Measurements from ENCODE around the gene ALX3. TPM values are rescaled to one million over a fixed set of nuclear protein-coding genes. Genes with fewer than 3 reads are reported as not detected.

The ALX3 gene
- not detected for total RNA-seq
- long read RNA-seq: 0 reads

GRCh38 chr1:110070671-110071242 lies at the start of gene ALX3:
Gene ALX3, minus strand, starts transcription at chr1:110070672. Its CDS starts 60 bp downstream, at chr1:110070612.
- intact Hi-C loops (cut with DNase I): no loop called here
- DNase-seq (ENCODE audit: missing footprints) (no peak), ATAC-seq (no peak)

- intact Hi-C loops (cut with DNase I): no loop called here
Observed at GRCh38 chr1:110119843-110120242, 49.4 kb upstream of the ALX3 start.

DNA sequence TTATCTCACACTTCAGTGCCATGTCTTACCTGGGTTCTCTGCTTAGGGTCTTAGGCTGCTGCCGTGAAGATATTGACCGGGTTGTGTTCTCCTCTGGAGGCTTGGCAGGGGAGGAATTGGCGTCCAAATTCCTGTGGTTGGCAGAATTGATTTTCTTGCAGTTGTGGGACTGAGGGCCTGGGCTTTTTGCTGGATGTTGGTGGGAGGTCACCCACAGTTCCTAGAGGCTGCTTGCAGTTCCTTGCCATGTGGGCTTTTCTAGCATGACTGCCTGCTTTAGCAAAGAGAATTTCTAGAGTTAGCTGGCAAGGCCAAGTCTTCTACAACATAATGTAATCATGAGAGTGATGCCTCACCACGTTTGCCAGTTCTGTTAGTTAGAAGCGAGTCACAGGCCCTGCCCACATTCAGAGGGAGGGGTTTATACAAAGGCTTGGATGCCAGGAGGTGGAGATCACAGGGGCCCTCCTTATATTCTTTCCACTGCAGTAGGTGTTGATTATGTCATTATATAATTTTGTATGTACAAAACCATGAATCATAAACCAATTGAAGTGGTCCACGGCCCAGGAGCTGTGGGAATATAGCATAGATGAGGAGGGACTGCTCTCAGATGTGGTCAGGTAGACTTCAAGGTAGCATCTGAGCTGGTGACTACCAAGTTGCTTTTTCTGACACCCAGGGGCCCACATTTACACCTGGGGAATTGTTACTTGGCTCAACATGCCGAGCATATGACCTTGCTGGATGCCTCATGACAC lies 48.3 kb upstream of the ALX3 start:
- ATAC-seq (no peak), DNase-seq (ENCODE audit: missing footprints) (peak; percentile 11)
- intact Hi-C loops (cut with DNase I): no loop called here

More at GRCh38 chr1:110119843-110120242, 49.4 kb upstream of the ALX3 start:
- DNase-seq (ENCODE audit: missing footprints): peak; percentile 7
- ATAC-seq: no peak

DNA sequence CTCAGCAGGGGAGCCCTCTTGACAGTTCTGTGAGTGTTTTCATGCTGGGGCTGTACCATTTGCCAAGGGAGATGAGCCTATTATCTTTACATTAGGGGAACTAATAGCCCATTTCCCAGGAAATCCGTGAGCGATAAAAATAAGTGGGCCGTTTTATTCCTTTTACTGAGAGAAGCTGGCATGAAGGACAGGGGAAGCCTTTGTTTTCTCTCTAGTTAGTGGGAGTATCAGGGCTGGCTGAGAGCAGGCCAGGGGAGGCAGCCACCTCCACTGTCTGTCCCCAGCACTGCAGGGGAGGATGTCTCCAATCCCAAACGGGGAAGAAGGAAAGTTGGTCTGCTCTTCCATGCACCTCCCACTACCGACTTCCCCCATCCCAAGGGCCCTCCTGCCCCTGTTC lies 44.3 kb upstream of the ALX3 start:
- intact Hi-C loops (cut with DNase I): no loop called here
- ATAC-seq (no peak), DNase-seq (ENCODE audit: missing footprints) (no peak)

DNA sequence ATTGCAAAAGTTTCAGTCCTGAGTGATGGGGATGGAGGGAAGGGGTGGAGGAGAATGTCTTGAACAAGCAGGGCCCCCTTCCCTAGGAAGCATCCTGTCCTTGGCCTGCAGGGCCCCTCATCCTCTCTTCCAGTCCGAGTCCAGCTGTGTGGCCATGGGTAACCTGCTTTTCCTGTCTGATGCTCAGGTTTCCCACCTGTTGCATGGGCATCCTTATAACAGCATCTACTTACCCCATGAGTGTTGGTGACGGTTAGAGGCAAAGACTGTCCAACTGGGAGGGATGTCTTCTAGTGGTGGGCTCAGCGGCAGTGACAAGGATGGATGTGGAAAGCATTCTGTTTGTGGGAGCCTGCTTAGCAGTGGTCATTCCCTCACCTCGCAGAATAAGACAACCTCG lies 43.7 kb upstream of the ALX3 start:
- DNase-seq (ENCODE audit: missing footprints) (no peak), ATAC-seq (no peak)
- intact Hi-C loops (cut with DNase I): no loop called here

GRCh38 chr1:110113551-110113950 lies 43.1 kb upstream of the ALX3 start:
- peak; percentile 63 for DNase-seq (ENCODE audit: missing footprints)
- intact Hi-C loops (cut with DNase I): no loop called here

DNA sequence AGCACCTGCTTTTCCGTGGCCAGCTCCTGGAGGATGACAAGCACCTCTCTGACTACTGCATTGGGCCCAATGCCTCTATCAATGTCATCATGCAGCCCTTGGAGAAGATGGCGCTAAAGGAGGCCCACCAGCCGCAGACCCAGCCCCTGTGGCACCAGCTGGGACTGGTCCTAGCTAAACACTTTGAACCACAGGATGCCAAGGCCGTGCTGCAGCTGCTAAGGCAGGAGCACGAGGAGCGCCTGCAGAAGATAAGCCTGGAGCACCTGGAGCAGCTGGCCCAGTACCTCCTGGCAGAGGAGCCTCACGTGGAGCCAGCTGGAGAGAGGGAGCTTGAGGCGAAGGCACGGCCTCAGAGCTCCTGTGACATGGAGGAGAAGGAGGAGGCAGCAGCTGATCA lies 42.2 kb upstream of the ALX3 start:
- intact Hi-C loops (cut with DNase I): no loop called here
- ATAC-seq (no peak), DNase-seq (ENCODE audit: missing footprints) (peak; percentile 52)

More at GRCh38 chr1:110113551-110113950, 43.1 kb upstream of the ALX3 start:
- no peak for ATAC-seq

DNA sequence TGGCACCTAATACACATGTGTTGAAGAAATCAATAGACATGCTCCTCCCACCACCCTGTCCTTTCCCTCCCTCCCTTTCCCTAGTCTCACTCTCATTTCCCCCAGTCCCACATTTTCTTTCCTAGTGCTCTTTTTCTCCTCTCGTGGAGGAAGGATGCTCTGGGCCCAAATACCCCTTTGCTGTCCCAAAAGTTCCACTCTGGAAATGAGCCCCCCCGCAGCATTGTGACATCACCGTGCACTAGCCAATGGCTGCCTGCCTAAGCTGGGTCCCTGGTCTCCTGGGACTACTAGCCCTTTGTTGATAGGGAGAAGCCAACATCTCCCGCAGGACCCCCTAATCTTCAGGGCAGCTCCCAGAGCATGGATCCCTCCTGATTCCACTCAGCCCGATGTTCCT lies 41.7 kb upstream of the ALX3 start, which contains the start of gene UBL4B:
Gene UBL4B, plus strand, starts transcription at position 301 of the 400 bp plus-strand sequence. Its CDS starts 92 bp downstream, at position 393.
- intact Hi-C loops (cut with DNase I): no loop called here
- DNase-seq (ENCODE audit: missing footprints): no peak
- ATAC-seq: no peak

GRCh38 chr1:110111081-110111480 lies 40.6 kb upstream of the ALX3 start:
- DNase-seq (ENCODE audit: missing footprints) (peak; percentile 32), ATAC-seq (no peak)
- intact Hi-C loops (cut with DNase I): no loop called here

DNA sequence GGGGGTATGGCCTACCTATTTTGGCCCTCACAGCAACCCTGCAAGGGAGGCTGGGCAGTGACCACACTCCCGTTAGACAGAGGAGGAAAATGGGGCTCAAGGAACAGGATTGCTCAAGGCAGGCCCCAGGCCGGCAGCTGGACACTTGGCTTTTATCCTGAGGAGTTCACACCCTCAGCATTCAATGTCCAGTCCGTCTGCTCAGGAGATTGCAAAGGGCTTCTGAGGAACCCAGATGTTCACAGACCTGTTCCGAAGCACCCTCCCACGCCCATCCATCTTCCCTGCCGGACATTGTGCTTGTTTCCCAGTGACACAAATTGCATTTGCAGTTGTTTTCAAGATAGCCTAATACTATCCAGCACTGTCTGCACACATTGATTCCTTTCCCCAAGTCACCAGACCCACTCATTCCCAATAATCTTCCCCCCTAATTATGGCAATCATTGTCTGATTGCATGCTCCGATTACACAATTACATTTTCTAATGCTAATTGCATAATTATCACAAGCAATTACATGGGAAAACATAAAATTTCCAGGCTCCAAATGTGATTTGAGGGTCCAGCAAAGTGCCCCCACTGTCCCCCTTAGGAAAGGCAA lies 37.5 kb upstream of the ALX3 start:
- intact Hi-C loops (cut with DNase I): no loop called here
- ATAC-seq: no peak
- peak; percentile 62 for DNase-seq (ENCODE audit: missing footprints)

DNA sequence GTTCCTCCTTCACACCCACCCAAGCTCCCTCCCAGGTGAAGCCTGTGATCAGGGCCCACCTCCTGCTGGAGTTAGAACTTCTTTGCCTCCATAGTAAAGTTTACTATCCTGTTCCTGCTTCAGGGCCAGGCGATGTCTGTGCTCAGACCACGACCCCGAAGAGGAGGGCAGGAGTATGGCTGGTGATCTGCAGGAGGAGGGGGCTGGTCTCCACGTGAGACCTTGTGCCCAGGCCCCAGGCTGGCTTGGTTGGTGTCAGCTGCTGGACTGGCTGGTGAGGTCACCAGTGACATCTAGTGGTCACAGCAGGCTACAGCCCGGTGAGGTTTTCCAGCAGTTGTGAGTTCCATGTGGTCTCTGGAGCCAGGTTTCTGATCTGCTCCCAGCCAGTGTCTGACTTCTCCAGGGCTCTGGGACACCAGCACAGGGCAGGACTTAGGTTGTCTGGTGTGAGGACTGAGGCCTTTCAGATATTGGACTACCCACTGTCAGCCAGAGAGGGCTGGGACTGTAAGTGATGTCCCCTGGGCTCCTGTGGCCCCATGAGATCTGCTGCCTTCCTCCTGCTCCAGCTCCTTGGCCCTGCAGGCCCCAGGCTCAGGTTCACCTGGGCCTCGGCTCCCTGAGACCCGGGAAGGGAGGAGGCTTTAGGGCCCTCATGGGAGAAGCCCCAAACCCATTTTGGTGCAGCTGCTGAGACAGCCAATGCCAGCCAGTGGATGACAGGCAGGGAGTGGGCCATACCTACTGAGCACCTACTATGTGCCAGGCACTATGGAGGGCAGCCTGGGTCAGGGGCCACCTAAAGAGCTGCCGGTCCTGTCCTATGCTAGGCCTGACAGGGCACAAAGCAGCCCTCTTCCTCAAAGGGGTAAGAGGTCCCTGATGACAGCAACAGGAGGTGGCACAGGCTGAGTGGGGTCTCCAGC lies 35.8 kb upstream of the ALX3 start:
- ATAC-seq (peak; percentile 67), DNase-seq (ENCODE audit: missing footprints) (peak; percentile 51)
- intact Hi-C loops (cut with DNase I): no loop called here

GRCh38 chr1:110102081-110102480 lies 31.6 kb upstream of the ALX3 start:
- ATAC-seq: no peak
- intact Hi-C loops (cut with DNase I): no loop called here
- peak; percentile 16 for DNase-seq (ENCODE audit: missing footprints)

GRCh38 chr1:110100335-110100734 lies 29.9 kb upstream of the ALX3 start:
- no peak for ATAC-seq
- no peak for DNase-seq (ENCODE audit: missing footprints)
- intact Hi-C loops (cut with DNase I): no loop called here

DNA sequence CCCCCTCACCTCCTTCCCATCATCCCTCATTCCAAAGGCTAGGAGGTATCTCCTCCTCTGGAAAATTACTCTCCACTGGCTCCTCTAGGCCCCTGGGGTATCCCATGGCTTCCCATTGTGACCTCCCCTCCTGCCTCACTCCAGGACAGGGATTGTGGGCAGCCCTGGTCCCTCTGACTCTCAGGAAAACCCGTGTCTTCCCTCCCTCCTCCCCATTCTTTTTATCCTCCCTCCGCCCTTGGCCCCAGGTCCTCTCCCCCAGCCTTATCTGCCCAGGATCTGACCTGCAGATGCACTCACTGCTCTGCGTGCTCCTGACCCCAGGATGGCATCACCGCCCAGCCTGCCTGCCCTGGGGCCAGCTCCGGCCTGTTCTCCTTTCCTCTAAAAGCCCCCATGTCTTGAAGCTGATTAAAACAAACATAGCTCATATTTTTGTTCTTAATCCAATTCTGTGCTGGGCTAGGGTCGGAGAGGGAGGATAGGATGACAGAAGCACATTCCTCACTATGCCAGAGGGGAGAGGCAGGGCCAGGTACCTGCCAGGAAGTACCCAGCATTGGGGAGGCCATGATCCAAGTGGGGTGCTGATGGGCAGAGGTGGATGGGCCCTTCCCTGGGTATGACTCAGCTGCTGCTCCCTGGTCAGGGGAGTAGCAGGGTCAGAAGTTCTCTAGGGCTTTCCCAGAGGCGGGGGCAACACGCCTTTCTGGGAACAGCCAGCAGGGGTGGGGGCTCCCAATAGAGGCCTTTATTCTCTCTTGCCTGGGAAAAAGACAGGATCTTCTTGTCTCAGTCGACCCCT lies 28.0 kb upstream of the ALX3 start:
- intact Hi-C loops (cut with DNase I): no loop called here
- no peak for DNase-seq (ENCODE audit: missing footprints)
- no peak for ATAC-seq

- intact Hi-C loops (cut with DNase I): no loop called here
- DNase-seq (ENCODE audit: missing footprints) (no peak), ATAC-seq (no peak)
Observed at GRCh38 chr1:110097507-110098221, 27.2 kb upstream of the ALX3 start.

GRCh38 chr1:110094931-110095654 lies 24.6 kb upstream of the ALX3 start:
- ATAC-seq (no peak), DNase-seq (ENCODE audit: missing footprints) (no peak)
- intact Hi-C loops (cut with DNase I): no loop called here

GRCh38 chr1:110092991-110093390 lies 22.5 kb upstream of the ALX3 start:
- DNase-seq (ENCODE audit: missing footprints): no peak
- intact Hi-C loops (cut with DNase I): no loop called here
- no peak for ATAC-seq
